ENCODE results near the gene RINL.
A peak's percentile ranks its signal among the peaks of the same experiment; 100 is the strongest.
"Not testable (repeated sequence)": the region's sequence is repeated elsewhere in the genome, so short reads cannot be mapped to it uniquely, and the experiment has no call there.

Gene RINL

GRCh38 chr19:38904581-38905539 is 26.8 kb upstream of the RINL start:
- no peak for DNase-seq

- no peak for DNase-seq
Measured at GRCh38 chr19:38901683-38902082, 23.6 kb upstream of the RINL start.

GRCh38 chr19:38900743-38901190 is 22.7 kb upstream of the RINL start:
- no peak for DNase-seq

- DNase-seq: no peak
Measured at GRCh38 chr19:38900202-38900629, 22.1 kb upstream of the RINL start.

- peak; percentile 99 for DNase-seq
Measured at GRCh38 chr19:38899447-38900201, 21.5 kb upstream of the RINL start, which contains the start of the genes NFKBIB and SIRT2. TSS of gene NFKBIB (plus strand) at chr19:38899969. CDS start at chr19:38900033, 64 bp downstream. TSS of gene SIRT2 (minus strand) at chr19:38899618. CDS start at chr19:38899521, 97 bp downstream.

- no peak for DNase-seq
Measured at GRCh38 chr19:38898788-38899446, 20.8 kb upstream of the RINL start.

- no peak for DNase-seq
Measured at GRCh38 chr19:38894968-38895367, 16.9 kb upstream of the RINL start.

- no peak for DNase-seq
Measured at GRCh38 chr19:38893341-38893771, 15.3 kb upstream of the RINL start.

- DNase-seq: no peak
Measured at GRCh38 chr19:38892841-38893240, 14.8 kb upstream of the RINL start.

- no peak for DNase-seq
Measured at GRCh38 chr19:38891771-38892170, 13.7 kb upstream of the RINL start.

- no peak for DNase-seq
Measured at GRCh38 chr19:38890686-38891085, 12.6 kb upstream of the RINL start.

GRCh38 chr19:38889803-38890202 is 11.7 kb upstream of the RINL start:
- DNase-seq: no peak

- no peak for DNase-seq
Measured at GRCh38 chr19:38888876-38889275, 10.8 kb upstream of the RINL start.

- not testable (repeated sequence) for DNase-seq
Measured at GRCh38 chr19:38884691-38885090, 6.6 kb upstream of the RINL start.

GRCh38 chr19:38883286-38883685 is 5.2 kb upstream of the RINL start:
- DNase-seq: no peak

GRCh38 chr19:38880882-38881609 is 3.0 kb upstream of the RINL start:
- DNase-seq: no peak

GRCh38 chr19:38880076-38880881 is 2.2 kb upstream of the RINL start:
- no peak for DNase-seq

GRCh38 chr19:38879400-38879751 is 1.3 kb upstream of the RINL start:
- DNase-seq: no peak

GRCh38 chr19:38878575-38879399 is 712 bp upstream of the RINL start:
- no peak for DNase-seq

GRCh38 chr19:38875656-38876395 is 2.2 kb downstream of the RINL start:
- DNase-seq: no peak

Data from activated naive CD4-positive, alpha-beta T cell treated with anti-CD3 and anti-CD28 coated beads, Interleukin-2, amount 50 U/mL, for 16 hours (primary cell).